H9 (cell line): ENCODE results near the gene CYB5R2. TPM values are rescaled to one million over a fixed set of nuclear protein-coding genes. Genes with fewer than 3 reads are reported as not detected.

Source experiments
- DNase-seq: peaks from one replicate; pipeline ENCODE4 v3.0.0-alpha.2; 2017
- H2AFZ ChIP-seq: one replicate; pipeline ENCODE4 v1.6.1; 2013; ENCODE audit warnings: mild to moderate bottlenecking, low read length, control low read depth, moderate library complexity
- H2AK5ac ChIP-seq: 2 replicates; pipeline ENCODE4 v1.6.1; 2013; ENCODE audit warnings: low read length, control low read depth, mixed read lengths; ENCODE audit not compliant: insufficient read length
- H2BK120ac ChIP-seq: one replicate; pipeline ENCODE4 v1.6.1; 2013; ENCODE audit warnings: low read depth, mild to moderate bottlenecking, low read length, control low read depth, inconsistent platforms; ENCODE audit not compliant: poor library complexity, severe bottlenecking
- H2BK12ac ChIP-seq: 2 replicates; pipeline ENCODE4 v1.6.1; 2013; ENCODE audit warnings: low read length, control low read depth, mixed read lengths, low read depth; ENCODE audit not compliant: insufficient read length
- H2BK15ac ChIP-seq: 2 replicates; pipeline ENCODE4 v1.6.1; 2013; ENCODE audit warnings: low read depth, low read length, control low read depth
- H2BK20ac ChIP-seq: one replicate; pipeline ENCODE4 v1.6.1; 2013; ENCODE audit warnings: low read depth, mild to moderate bottlenecking, low read length, control low read depth, inconsistent platforms; ENCODE audit not compliant: poor library complexity, severe bottlenecking
- H2BK5ac ChIP-seq: 2 replicates; pipeline ENCODE4 v1.6.1; 2013; ENCODE audit warnings: low read length, control low read depth, mixed read lengths; ENCODE audit not compliant: insufficient read length
- H3K14ac ChIP-seq: 2 replicates; pipeline ENCODE4 v1.6.1; 2013; ENCODE audit warnings: low read length, control low read depth; ENCODE audit not compliant: insufficient read depth
- H3K18ac ChIP-seq: 2 replicates; pipeline ENCODE4 v1.6.1; 2013; ENCODE audit warnings: low read depth, mild to moderate bottlenecking, mixed read lengths, low read length, control low read depth; ENCODE audit not compliant: insufficient read length
- H3K23ac ChIP-seq: 2 replicates; pipeline ENCODE4 v1.6.1; 2013; ENCODE audit warnings: low read length, control low read depth, mixed read lengths, low read depth; ENCODE audit not compliant: insufficient read length
- H3K23me2 ChIP-seq: 2 replicates; pipeline ENCODE4 v1.6.1; 2013; ENCODE audit warnings: low read depth, mild to moderate bottlenecking, mixed read lengths, low read length, control low read depth; ENCODE audit not compliant: insufficient read length, poor library complexity, severe bottlenecking
- H3K27ac ChIP-seq: 2 replicates; pipeline ENCODE4 v1.5.1; 2013; ENCODE audit warnings: low read length, control low read depth, mixed read lengths, low read depth; ENCODE audit not compliant: insufficient read length
- H3K27me3 ChIP-seq: 2 replicates; pipeline ENCODE4 v1.6.1; 2013; ENCODE audit warnings: low read length, control low read depth, inconsistent platforms; ENCODE audit not compliant: insufficient read depth
- H3K4ac ChIP-seq: 2 replicates; pipeline ENCODE4 v1.6.1; 2013; ENCODE audit warnings: low read depth, mild to moderate bottlenecking, control low read depth, inconsistent platforms, low read length, moderate library complexity
- H3K4me1 ChIP-seq: 2 replicates; pipeline ENCODE4 v1.6.1; 2013; ENCODE audit warnings: low read length, control low read depth, inconsistent platforms; ENCODE audit not compliant: insufficient read depth
- H3K4me2 ChIP-seq: 2 replicates; pipeline ENCODE4 v1.6.1; 2013; ENCODE audit warnings: low read length, control low read depth, mixed read lengths; ENCODE audit not compliant: insufficient read length, insufficient read depth
- H3K56ac ChIP-seq: 2 replicates; pipeline ENCODE4 v1.6.1; 2013; ENCODE audit warnings: low read depth, mild to moderate bottlenecking, mixed read lengths, low read length, control low read depth; ENCODE audit not compliant: insufficient read length
- H3K79me1 ChIP-seq: 2 replicates; pipeline ENCODE4 v1.6.1; 2013; ENCODE audit warnings: low read depth, mild to moderate bottlenecking, moderate library complexity, low read length, control low read depth, inconsistent platforms; ENCODE audit not compliant: insufficient read depth, poor library complexity, severe bottlenecking
- H3K79me2 ChIP-seq: 2 replicates; pipeline ENCODE4 v1.6.1; 2013; ENCODE audit warnings: low read length, control low read depth, inconsistent platforms; ENCODE audit not compliant: insufficient read depth
- H3K9ac ChIP-seq: 2 replicates; pipeline ENCODE4 v1.6.1; 2013; ENCODE audit warnings: low read length, control low read depth, mixed read lengths; ENCODE audit not compliant: insufficient read length; ENCODE audit errors: extremely low read depth
- H3K9me3 ChIP-seq: one replicate; pipeline ENCODE4 v1.6.1; 2013; ENCODE audit warnings: low read depth, low read length, inconsistent platforms; ENCODE audit not compliant: control insufficient read depth
- H3T11ph ChIP-seq: one replicate; pipeline ENCODE4 v1.6.1; 2013; ENCODE audit warnings: mild to moderate bottlenecking, low read length, control low read depth, inconsistent platforms
- H4K20me1 ChIP-seq: one replicate; pipeline ENCODE4 v1.6.1; 2013; ENCODE audit not compliant: control insufficient read depth, insufficient read length, insufficient read depth
- H4K5ac ChIP-seq: 2 replicates; pipeline ENCODE4 v1.6.1; 2013; ENCODE audit warnings: low read depth, mild to moderate bottlenecking, mixed read lengths, low read length, control low read depth; ENCODE audit not compliant: insufficient read length
- H4K8ac ChIP-seq: replicated peaks from 2 replicates; pipeline ENCODE4 v1.6.1; 2013; ENCODE audit warnings: low read length, control low read depth, mixed read lengths, low read depth; ENCODE audit not compliant: insufficient read length
- H4K91ac ChIP-seq: 2 replicates; pipeline ENCODE4 v1.6.1; 2013; ENCODE audit warnings: low read depth, mild to moderate bottlenecking, moderate library complexity, mixed read lengths, low read length, control low read depth; ENCODE audit not compliant: insufficient read length
- H3K27ac Mint-ChIP-seq, 3 experiments: 2 replicates in 2 of 3; 3 replicates in 1 of 3; pipeline ENCODE4 v1.8.0; 2020 to 2021; ENCODE audit warnings: mixed read lengths in 3 of 3, mild to moderate bottlenecking in 1 of 3, moderate library complexity in 1 of 3
- H3K27me3 Mint-ChIP-seq: 2 replicates; pipeline ENCODE4 v1.8.0; 2021; ENCODE audit warnings: low read depth, mild to moderate bottlenecking, moderate library complexity, mixed read lengths
- H3K36me3 Mint-ChIP-seq, 3 experiments: 2 replicates in 2 of 3; 3 replicates in 1 of 3; pipeline ENCODE4 v1.8.0; 2020 to 2021; ENCODE audit warnings: low read depth in 3 of 3, mixed read lengths in 3 of 3; ENCODE audit not compliant: insufficient read depth in 1 of 3
- H3K4me1 Mint-ChIP-seq, 2 experiments: 2 replicates each; pipeline ENCODE4 v1.8.0; 2020; ENCODE audit warnings: mixed read lengths in 2 of 2
- H3K4me3 Mint-ChIP-seq, 2 experiments: 2 replicates in 1 of 2; 3 replicates in 1 of 2; pipeline ENCODE4 v1.8.0; 2020 to 2021; ENCODE audit warnings: mild to moderate bottlenecking in 2 of 2, mixed read lengths in 2 of 2, moderate library complexity in 1 of 2
- H3K9me3 Mint-ChIP-seq, 2 experiments: 2 replicates in 1 of 2; 3 replicates in 1 of 2; pipeline ENCODE4 v1.8.0; 2020; ENCODE audit warnings: mild to moderate bottlenecking in 2 of 2, mixed read lengths in 2 of 2, moderate library complexity in 1 of 2
- CTCF ChIP-seq: fragments of 200-600 bp; sonication (generic); conservative IDR thresholded peaks from 3 replicates; pipeline ENCODE4 v1.8.0; 2021; ENCODE audit warnings: antibody characterized with exemption, mild to moderate bottlenecking
- WGBS: extraction: QIAGEN DNeasy Blood & Tissue Kit; methylation state at CpG from one replicate; pipeline ENCODE4 v1.1.7; 2013; ENCODE audit warnings: missing lambda C conversion rate, low lambda C conversion rate, mixed read lengths; ENCODE audit not compliant: insufficient read length; ENCODE audit errors: extremely low coverage; 5-methylcytosine and 5-hydroxymethylcytosine counted together
- total RNA-seq: library from RNA; stranded (reverse); gene quantifications from 2 replicates; pipeline ENCODE4 v1.2.1, GENCODE V29; 2021

CYB5R2 gene
- total RNA-seq, 1 experiment from 2014 or later = 44.5 TPM

- no peaks in the 10 kb centered on the region for H3K79me2 ChIP-seq
- no peak overlapping the region for H4K91ac ChIP-seq
- no peak overlapping the region for H2AK5ac ChIP-seq
- WGBS = no CpG with 5 or more reads among the region's 3 CpGs
- no peaks in the 10 kb centered on the region for H3K27me3 ChIP-seq
- no peak overlapping the region for H3K18ac ChIP-seq
- H2BK20ac ChIP-seq = no peak overlapping the region
- no peaks in the 10 kb centered on the region for H3K4me1 ChIP-seq
- no peak for TF ChIP-seq CTCF
- Mint-ChIP-seq H3K27ac (no peak overlapping the region), H3K4me3 (no peak overlapping the region), H3K4me1 (no peaks in the 10 kb centered on the region), H3K27me3 (no peaks in the 10 kb centered on the region), H3K9me3 (no peaks in the 10 kb centered on the region), H3K36me3 (peaks cover 0 to 13% (median 6%) of the 10 kb centered on the region in 3 experiments; a peak in 5 of 7 replicates)
- no peak overlapping the region for H2BK12ac ChIP-seq
- H3K4ac ChIP-seq = no peak overlapping the region
- H3K79me1 ChIP-seq = no peaks in the 10 kb centered on the region
- H4K8ac ChIP-seq = no peak overlapping the region
- H3K9ac ChIP-seq = no peak overlapping the region
- no peak overlapping the region for H3K27ac ChIP-seq
- no peak overlapping the region for H2AFZ ChIP-seq
- H3K23me2 ChIP-seq = no peaks in the 10 kb centered on the region
- no peak overlapping the region for H3K56ac ChIP-seq
- no peak overlapping the region for H3K23ac ChIP-seq
- H3K14ac ChIP-seq = no peak overlapping the region
- no peak overlapping the region for H3K4me2 ChIP-seq
- no peak overlapping the region for H4K5ac ChIP-seq
- H3K9me3 ChIP-seq = no peaks in the 10 kb centered on the region
- no peak overlapping the region for H3T11ph ChIP-seq
- no peaks in the 10 kb centered on the region for H4K20me1 ChIP-seq
- no peak for DNase-seq
- H2BK5ac ChIP-seq = no peak overlapping the region
- H2BK15ac ChIP-seq = no peak overlapping the region
- no peak overlapping the region for H2BK120ac ChIP-seq
These were observed 44.6 kb downstream of the CYB5R2 start for GRCh38 chr11:7628660-7629059.
